ACHN (cell line): ENCODE results near the gene PI16.
A peak's percentile ranks its signal among the peaks of the same experiment; 100 is the strongest.
"Not testable (repeated sequence)": the region's sequence is repeated elsewhere in the genome, so short reads cannot be mapped to it uniquely, and the experiment has no call there.

Experiments
- DNase-seq: peaks from one replicate; pipeline ENCODE4 v3.0.0-alpha.2; 2015
- in situ Hi-C: cut with HindIII; loops from 2 replicates; pipeline ENCODE4 v1.10.0; 2017; ENCODE audit warnings: low sequenced_read_pairs, low pct_ligation_motif_present, low pct_unique_long_range_greater_than_20kb

PI16 gene

GRCh38 chr6:36985417-36985807 lies 30.9 kb downstream of the PI16 start:
- in situ Hi-C loops: no loop called here
- DNase-seq: no peak

DNA sequence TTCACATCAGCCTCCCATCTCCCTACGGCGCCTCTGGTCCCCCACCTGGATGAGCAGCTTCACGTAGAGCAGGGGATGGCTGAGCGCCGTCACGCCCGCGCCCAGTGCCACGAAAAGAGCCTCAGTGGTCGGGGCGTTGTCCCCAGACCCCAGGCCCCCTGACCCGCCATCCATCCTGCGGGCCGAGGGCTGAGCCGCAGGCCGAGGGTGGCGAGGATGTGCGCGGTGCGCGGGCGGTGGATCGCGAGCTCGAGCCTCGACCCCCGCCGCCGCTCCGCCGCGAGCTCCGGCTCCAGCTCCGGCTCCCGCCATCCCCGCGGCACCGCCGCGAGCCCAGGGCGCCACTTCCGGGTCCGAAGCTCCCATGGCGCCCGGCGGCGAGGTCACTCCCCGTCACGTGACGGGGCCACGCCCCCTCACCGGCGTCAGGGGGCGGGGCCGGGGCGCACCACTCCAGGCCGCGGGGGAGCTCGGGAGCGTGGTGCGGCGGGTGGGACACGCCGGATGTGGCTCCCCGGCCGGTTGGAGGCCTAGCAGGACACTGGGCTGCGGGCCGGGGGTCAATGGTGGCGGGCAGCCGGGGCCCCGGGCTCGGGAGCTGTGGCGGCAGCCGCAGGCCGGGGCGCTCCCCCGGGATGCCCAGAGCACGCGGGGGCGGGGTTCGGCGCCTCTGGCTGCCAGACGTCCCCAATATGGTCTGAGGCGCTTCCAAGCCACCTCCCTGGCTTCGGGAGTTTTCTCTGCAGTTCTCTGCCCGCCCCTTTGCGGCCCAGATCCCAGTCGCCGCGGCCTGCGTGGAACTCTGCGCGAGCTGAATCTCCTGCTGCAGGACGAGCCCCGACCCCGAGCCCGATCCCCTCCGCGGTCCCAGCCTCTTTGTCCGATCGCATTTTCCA lies 31.5 kb downstream of the PI16 start, which contains the start of gene MTCH1:
Gene MTCH1 (minus strand): TSS at position 389 of the 896 bp plus-strand sequence. CDS start 23 bp downstream, at position 366.
- in situ Hi-C loops: no loop called here
- DNase-seq: peak; percentile 84

- in situ Hi-C loops: no loop called here
- no peak for DNase-seq
Measured at GRCh38 chr6:36986704-36987047, 32.1 kb downstream of the PI16 start.

DNA sequence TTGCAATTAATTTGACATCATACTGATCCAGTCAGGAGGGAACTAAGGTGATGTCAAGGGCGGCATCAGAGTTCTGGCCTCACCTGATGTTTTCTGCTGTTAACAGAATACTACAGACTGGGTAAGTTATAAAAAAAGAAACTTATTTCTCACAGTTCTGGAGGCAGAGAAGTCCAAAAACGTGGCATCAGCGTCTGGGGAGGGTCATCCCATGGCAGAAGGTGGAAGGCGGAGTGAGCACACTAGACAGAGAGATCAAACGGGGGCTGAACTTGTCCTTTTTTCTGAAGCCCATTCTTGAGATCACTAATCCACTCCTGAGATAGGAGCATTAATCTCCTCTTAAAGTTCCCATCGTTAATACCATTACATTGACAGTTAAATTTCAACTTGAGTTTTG lies 34.7 kb downstream of the PI16 start:
- DNase-seq: no peak
- in situ Hi-C loops: no loop called here

DNA sequence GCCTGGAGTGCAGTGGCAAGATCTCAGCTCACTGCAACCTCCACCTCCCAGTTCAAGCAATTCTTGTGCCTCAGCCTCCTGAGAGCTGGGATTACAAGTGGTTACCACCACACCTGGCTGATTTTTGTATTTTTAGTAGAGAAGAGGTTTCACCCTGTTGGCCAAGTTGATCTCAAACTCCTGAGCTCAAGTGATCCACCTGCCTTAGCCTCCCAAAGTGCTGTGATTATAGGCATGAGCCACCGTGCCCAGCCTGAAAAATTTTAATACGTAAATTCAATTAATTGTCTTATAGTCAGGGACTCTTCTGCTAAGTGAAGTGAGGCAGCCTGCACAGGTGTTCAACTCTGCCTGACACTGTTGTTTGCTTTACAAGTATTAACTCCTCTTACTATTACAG lies 35.9 kb downstream of the PI16 start:
- DNase-seq, in situ Hi-C loops: not testable (repeated sequence)

DNA sequence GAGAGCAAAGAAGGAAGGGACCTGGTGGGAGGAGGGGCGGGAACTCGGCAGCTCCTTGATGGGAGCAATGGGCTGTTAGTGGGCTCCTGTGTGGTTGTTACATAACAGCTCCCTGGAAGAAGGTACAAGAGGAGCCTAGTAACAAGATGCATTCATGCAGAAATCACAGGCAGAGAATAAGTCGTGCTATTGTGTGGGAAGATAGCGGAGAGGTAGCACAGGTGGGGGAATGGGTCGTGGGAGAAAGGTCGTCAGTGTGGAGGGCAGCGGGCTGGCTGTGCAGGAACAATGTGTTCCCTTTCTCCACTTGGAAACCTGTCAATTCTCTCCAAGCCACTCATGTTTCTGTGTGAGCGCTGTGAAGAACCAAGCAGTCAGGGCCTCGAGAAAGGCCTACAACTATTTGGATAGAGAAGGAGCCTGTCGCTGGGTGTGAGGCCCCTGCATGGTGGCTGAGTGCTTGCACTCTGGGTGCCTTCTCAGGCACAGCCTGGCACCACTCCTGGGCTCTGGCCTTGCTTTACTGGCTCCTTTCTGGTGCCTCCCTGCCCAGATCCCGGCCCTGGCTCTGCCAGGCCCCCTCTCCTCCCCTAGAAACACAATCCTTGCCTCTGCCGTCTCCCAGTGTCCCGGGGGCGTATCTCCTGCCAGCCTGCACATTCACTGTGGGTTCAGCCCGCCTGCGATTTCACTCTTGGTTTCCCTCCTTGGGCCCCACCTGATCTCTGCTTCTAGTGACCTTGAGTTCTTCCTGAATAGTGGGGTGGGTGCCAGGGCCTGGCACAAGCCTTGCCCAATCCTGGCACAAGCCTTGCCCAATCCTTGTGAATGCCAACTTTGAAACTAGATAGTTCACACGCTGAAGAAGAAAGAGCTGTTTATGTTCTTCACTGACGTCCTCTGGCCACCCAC lies 43.5 kb downstream of the PI16 start:
- no peak for DNase-seq
- in situ Hi-C loops: no loop called here

DNA sequence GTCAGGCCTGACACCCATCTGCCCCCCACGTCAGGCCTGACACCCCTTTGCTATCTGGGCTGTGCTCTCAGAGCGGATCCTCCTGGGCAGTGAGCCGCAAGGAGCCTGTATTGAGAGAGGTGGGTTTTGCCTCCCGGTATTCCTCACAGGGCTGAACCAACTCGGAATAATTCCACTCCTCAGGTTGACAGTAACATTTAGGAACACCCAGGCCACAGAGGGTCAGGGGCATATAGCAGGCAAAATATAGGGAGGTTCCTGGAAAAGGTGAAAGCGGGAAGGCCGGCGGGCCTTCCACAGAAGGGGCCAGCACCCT lies 44.1 kb downstream of the PI16 start:
- DNase-seq: no peak
- in situ Hi-C loops: no loop called here

DNA sequence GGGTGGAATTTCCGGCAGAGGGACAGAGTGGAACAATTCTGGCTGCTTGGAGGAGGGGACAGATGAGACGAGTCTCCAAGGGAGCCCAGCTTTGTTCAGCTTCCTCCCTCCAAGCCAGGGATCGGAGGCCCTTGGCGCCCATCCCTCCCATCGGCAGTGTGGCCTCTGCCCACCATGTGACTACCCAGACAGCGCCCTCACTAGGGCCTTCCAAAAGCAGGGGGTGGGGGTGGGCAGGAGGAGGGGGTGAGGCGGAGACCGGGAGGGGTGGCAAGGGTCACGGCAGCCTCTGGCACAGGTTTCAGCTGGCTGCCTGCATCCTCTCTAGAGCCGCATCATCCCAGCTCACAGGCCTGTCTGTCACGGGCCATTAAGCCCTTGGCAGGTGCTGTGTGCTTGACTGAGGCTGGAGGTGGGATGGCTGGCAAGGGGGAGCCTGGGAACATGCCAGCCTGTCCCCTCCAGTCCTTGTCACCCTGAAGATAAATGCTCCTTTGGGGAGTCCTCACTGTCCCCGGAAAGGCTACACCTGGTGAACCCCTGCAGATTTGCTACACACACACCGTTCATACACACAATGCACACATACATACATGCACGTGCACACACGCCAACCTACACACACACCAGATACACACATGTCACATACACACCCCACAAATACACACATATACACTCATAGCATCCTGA lies 44.7 kb downstream of the PI16 start:
- DNase-seq: peak; percentile 35
- in situ Hi-C loops: no loop called here

DNA sequence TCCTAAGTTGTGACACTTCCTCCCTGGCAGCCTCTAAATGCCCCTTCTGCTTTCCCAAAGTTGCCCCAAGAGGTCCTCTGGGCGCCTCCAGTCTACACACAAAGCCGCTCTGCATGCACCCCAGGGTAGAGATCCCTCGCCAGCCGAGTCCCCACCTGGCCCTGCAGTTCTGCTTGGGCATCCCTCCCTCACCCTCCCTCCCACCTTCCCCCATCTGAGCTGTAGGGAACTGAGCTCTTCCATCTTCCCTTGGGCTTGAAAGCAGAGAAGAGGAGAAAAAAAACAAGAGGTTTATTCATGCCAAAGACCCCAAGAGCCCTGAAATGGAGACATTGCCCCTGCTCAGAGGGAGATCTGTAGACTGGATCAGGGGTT lies 45.2 kb downstream of the PI16 start:
- DNase-seq: no peak
- in situ Hi-C loops: no loop called here

GRCh38 chr6:37004044-37004980 lies 49.8 kb downstream of the PI16 start:
- in situ Hi-C loops: no loop called here
- DNase-seq: no peak

- in situ Hi-C loops: no loop called here
Measured at GRCh38 chr6:37005061-37005810, 50.7 kb downstream of the PI16 start, which contains the start of gene FGD2. TSS of gene FGD2 (plus strand) at chr6:37005655. CDS start at chr6:37005818, 163 bp downstream.

GRCh38 chr6:37005827-37006567 lies 51.5 kb downstream of the PI16 start:
- in situ Hi-C loops: no loop called here
- no peak for DNase-seq

More at GRCh38 chr6:37005061-37005810, 50.7 kb downstream of the PI16 start, which contains the start of gene FGD2:
- DNase-seq: no peak

DNA sequence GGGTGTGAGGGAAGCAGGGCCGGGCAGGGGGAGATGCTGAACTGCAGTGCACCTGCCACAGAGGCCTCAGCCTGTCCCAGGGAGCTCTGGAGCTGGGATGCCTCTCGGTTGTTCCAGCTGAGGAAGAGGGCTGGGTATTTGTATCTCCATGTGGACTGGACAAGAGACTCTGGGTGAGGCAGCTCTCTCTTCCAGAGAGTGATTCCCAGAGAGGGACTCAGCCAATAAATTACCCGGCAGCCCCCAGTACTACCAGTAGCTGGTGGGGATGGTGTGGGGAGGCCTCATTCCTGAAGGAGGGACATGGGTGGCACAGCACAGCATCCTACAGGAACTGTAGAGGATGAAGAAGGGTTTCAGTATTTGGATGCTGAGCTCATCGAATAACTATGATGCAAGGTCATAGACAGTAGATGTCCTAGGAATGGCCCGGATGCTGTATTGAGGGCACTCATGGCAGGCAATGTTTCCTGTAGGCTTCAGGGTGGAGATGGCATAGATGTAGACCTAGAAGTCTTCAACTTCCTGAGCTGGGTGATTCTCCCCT lies 52.3 kb downstream of the PI16 start:
- no peak for DNase-seq
- in situ Hi-C loops: no loop called here

- DNase-seq: no peak
- in situ Hi-C loops: no loop called here
Measured at GRCh38 chr6:37007340-37008043, 53.0 kb downstream of the PI16 start.

DNA sequence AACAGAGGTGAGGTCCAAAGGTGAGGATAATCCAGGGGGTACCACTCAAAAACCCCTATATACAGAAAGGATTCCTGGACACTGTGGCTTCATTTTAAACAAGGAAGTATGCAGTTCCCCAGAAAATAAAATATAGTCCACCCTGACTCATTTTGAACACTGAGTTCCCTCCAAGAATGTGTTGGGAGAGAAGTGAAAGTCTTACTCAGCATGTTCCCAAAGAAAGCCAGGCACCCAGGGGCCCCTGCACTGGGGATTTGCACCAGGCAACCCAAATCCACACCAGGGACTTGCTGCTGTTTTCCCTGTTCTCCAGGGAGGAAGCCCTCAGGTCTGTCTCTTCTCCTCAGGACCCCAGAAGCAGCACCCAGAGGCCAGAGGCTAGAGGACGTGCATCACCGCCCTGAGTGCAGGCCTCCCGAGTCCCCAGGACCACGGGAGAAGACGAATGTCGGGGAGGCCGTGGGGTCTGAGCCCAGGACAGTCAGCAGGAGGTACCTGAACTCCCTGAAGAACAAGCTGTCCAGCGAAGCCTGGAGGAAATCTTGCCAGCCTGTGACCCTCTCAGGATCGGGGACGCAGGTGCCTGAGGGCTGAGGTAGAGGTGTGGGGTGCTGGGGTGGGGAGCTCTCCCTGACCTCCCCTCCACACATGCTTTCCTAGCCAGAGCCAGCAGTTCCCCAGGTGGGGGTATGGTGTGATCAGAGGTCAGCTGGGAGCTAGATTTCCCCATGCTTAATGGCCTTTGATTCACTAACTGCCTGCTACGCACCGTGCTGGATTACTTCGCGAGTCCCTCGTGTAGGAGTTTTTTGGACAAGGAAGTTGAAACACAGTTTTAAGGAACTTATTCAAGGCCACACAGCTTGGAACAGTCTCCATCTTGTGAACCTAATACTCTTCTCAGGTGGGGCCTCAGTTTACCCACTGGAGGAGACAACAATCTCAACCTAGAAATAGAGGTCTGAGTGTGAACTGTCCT lies 54.2 kb downstream of the PI16 start:
- in situ Hi-C loops: no loop called here
- DNase-seq: no peak
